ENCODE results near the gene COMTD1.

- TF ChIP-seq CTCF (IDR thresholded peaks at IDR 0.05) = no peak
- no peak for TF ChIP-seq POLR2A (IDR thresholded peaks at IDR 0.05)
Observed at GRCh38 chr10:75276069-75276872, 40.5 kb upstream of the COMTD1 start.

Measured in uterus (tissue), 2 donors.